ENCODE data around the gene RNF187. TPM values are rescaled to one million over a fixed set of nuclear protein-coding genes. Genes with fewer than 3 reads are reported as not detected.

The RNF187 gene
- total RNA-seq, 2 experiments from 2014 or later = 257 to 478 TPM

DNA sequence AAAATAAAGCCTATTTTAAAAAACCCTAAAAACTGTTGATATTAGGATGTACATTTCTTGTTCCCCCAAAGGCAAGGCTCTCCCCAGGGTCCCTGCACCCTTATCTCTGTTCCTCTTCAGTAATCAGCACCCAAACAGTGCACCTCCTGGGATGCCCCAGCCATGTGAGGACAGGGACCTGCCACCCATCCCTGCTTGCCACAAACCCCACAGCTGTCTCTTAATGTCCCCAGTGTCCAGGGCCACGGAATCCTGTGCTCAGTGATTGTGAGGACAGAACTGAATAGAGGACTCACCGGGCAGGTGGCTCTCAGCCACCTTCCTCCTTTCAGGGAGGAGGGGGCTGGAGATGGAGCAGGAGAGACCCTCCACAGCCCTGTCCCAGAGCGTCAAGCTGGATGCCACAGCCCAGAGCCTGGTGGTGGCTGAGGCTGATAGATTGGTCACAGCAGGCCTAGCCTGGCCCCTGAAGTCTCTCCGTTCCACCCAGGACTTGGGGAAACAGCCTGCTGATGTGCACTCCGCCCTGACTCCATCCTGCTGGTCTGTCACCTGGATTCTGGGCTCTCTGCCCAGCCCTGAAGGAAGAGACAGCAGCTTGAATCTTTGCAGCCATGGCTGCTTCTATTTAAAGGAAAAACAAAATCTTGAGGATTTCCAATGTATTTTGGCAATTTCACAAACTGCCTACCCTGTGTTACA, 23.1 kb downstream of the RNF187 start:
- BruUV-seq (replicated peaks) = no TSS peak
- H3K4me1 ChIP-seq (ENCODE audit: insufficient read depth, low read length, poor library complexity, severe bottlenecking) = peaks cover 5% of the 10 kb centered on the region
- TF ChIP-seq, protein P1, sequence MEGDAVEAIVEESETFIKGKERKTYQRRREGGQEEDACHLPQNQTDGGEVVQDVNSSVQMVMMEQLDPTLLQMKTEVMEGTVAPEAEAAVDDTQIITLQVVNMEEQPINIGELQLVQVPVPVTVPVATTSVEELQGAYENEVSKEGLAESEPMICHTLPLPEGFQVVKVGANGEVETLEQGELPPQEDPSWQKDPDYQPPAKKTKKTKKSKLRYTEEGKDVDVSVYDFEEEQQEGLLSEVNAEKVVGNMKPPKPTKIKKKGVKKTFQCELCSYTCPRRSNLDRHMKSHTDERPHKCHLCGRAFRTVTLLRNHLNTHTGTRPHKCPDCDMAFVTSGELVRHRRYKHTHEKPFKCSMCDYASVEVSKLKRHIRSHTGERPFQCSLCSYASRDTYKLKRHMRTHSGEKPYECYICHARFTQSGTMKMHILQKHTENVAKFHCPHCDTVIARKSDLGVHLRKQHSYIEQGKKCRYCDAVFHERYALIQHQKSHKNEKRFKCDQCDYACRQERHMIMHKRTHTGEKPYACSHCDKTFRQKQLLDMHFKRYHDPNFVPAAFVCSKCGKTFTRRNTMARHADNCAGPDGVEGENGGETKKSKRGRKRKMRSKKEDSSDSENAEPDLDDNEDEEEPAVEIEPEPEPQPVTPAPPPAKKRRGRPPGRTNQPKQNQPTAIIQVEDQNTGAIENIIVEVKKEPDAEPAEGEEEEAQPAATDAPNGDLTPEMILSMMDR (conservative IDR thresholded peaks at IDR 0.05; ENCODE audit: low read length) = no peak
- TF ChIP-seq EZH2phosphoT487 (IDR thresholded peaks at IDR 0.05; ENCODE audit: borderline replicate concordance, low read depth, low read length) = no peak

DNA sequence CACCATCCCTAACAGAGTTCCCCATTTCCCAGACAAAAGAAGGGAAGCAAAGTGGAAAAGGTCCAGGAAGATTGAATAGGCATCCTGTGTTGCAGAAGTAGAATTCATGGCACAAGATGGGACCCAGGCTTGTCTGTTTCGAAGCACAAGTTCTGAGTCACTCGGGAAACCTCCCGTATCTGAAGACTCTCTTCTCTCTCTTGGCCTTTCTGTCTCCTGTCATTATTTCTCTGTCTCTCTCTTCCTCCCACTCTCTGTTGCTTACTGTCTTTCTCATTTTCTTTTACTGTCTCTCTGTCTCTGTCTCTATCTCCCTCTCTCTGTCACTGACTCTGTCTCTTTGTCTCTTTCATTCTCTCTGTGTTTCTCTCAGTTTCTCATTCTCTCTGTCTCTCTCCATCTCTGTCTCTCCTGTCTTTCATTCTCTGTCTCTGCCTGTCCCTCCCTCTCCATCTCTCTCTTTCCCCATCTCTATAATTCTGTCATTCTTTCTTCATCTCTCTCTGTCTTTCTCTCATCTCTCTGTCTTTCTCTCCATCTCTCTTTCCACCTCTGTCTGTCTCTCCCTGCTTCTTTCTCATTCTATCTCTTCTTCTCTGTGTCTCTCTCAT, 23.7 kb downstream of the RNF187 start:
- intact Hi-C loops (cut with micrococcal nuclease; ENCODE audit: unreplicated experiment) = no loop called here
- Histone ChIP-seq H3K4me3 (ENCODE audit: low read depth, low read length, poor library complexity, severe bottlenecking) (no peak overlapping the region), H3K4me2 (ENCODE audit: low read length) (no peak overlapping the region), H3K4me1 (ENCODE audit: insufficient read depth, low read length, poor library complexity, severe bottlenecking) (peaks cover 5% of the 10 kb centered on the region), H3K27ac (ENCODE audit: low read depth, low read length, poor library complexity, severe bottlenecking) (no peak overlapping the region), H2AFZ (ENCODE audit: low read length) (no peak overlapping the region), H4K20me1 (ENCODE audit: insufficient read depth, low read length) (no peaks in the 10 kb centered on the region), H3K9me2 (ENCODE audit: insufficient read depth, low read length) (no peaks in the 10 kb centered on the region), H3K9me3 (ENCODE audit: low read length) (0 out of 2 replicates have a peak, but pooled peaks cover 3% of the 10 kb centered on the region), H3K36me3 (ENCODE audit: insufficient read depth, low read length) (no peaks in the 10 kb centered on the region), H3K79me2 (ENCODE audit: insufficient read depth, low read depth, low read length) (no peaks in the 10 kb centered on the region)
- POLR2A ChIA-PET = no interaction called here
- TF ChIP-seq EZH2phosphoT487 (IDR thresholded peaks at IDR 0.05; ENCODE audit: borderline replicate concordance, low read depth, low read length) = no peak
- TF ChIP-seq, protein P1 (conservative IDR thresholded peaks at IDR 0.05; ENCODE audit: low read length) = no peak
- DNase-seq (ENCODE audit: low spot score) = no peak
- BruUV-seq (replicated peaks) = no TSS peak
- CTCF ChIA-PET (ENCODE audit: unreplicated experiment) = no interaction called here

More for the DNA sequence above, 23.1 kb downstream of the RNF187 start:
- Histone ChIP-seq H3K79me2 (ENCODE audit: insufficient read depth, low read depth, low read length) (no peaks in the 10 kb centered on the region), H3K36me3 (ENCODE audit: insufficient read depth, low read length) (no peaks in the 10 kb centered on the region), H3K9me3 (ENCODE audit: low read length) (0 out of 2 replicates have a peak, but pooled peaks cover 3% of the 10 kb centered on the region), H3K4me3 (ENCODE audit: low read depth, low read length, poor library complexity, severe bottlenecking) (no peak overlapping the region), H4K20me1 (ENCODE audit: insufficient read depth, low read length) (no peaks in the 10 kb centered on the region), H3K9me2 (ENCODE audit: insufficient read depth, low read length) (no peaks in the 10 kb centered on the region), H3K27ac (ENCODE audit: low read depth, low read length, poor library complexity, severe bottlenecking) (no peak overlapping the region), H3K4me2 (ENCODE audit: low read length) (no peak overlapping the region), H2AFZ (ENCODE audit: low read length) (no peak overlapping the region)
- no peak for DNase-seq (ENCODE audit: low spot score)
- ChIA-PET CTCF (ENCODE audit: unreplicated experiment) (no interaction called here), POLR2A (no interaction called here)
- intact Hi-C loops (cut with micrococcal nuclease; ENCODE audit: unreplicated experiment) = no loop called here
